Stimulated activated effector memory CD8-positive, alpha-beta T cell treated with anti-CD3 and anti-CD28 coated beads, Interleukin-12 subunit alpha, Interleukin-12 subunit beta, amount 100 ng/mL, for 72 hours (primary cell): ENCODE measurements around the gene GPR107.

Experiments used
- ATAC-seq: fragments of 150-1000 bp; cut with Tn5 transposase; 2 replicates; pipeline ENCODE4 v1.10.0; 2021
- DNase-seq, 2 donors: peaks; one replicate each; pipeline ENCODE4 v3.0.0; 2021 to 2022; ENCODE audit warnings: low spot score in 2 of 2
- H3K27ac Mint-ChIP-seq: one replicate; pipeline ENCODE4 v1.8.0; 2022; ENCODE audit warnings: mild to moderate bottlenecking, mixed read lengths
- H3K36me3 Mint-ChIP-seq: one replicate; pipeline ENCODE4 v1.8.0; 2022; ENCODE audit warnings: mild to moderate bottlenecking, mixed read lengths
- H3K4me1 Mint-ChIP-seq: one replicate; pipeline ENCODE4 v1.8.0; 2022; ENCODE audit warnings: mixed read lengths
- H3K4me3 Mint-ChIP-seq: one replicate; pipeline ENCODE4 v1.8.0; 2022; ENCODE audit warnings: mild to moderate bottlenecking, mixed read lengths
- H3K9me3 Mint-ChIP-seq: one replicate; pipeline ENCODE4 v1.8.0; 2022; ENCODE audit warnings: mixed read lengths

The GPR107 gene

GRCh38 chr9:130175355-130175754 lies 121.6 kb downstream of the GPR107 start:
- no peak for ATAC-seq
- no peak overlapping the region for H3K27ac Mint-ChIP-seq

DNA sequence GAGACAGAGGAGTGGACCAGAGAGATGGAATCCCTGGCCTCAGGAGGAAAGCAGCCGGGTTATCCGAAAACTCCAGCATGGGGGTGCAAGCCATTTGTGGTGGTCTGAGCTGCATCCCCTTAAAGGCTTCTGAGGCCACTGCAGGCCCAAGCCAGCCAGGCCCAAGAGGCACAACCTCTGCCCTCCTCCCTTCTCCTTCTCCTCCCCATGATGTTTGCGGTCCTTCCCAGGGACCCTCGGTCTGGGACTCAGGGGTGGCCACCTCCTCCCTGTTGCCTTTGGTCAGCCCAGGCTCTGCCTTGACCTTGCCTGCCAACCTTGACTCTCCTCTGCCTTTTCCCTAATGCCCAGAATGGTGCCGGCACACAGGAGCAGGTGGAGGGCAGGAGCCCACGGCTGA lies 123.1 kb downstream of the GPR107 start:
- DNase-seq (no peak), ATAC-seq (no peak)
- peak overlapping the region; percentile 26 for H3K27ac Mint-ChIP-seq
- no peak overlapping the region for H3K4me3 Mint-ChIP-seq
- peaks cover 20% of the 10 kb centered on the region for H3K4me1 Mint-ChIP-seq
- no peaks in the 10 kb centered on the region for H3K9me3 Mint-ChIP-seq
- peaks cover 20% of the 10 kb centered on the region for H3K36me3 Mint-ChIP-seq

More at GRCh38 chr9:130175355-130175754, 121.6 kb downstream of the GPR107 start:
- DNase-seq = no peak
- Mint-ChIP-seq H3K9me3 (no peaks in the 10 kb centered on the region), H3K4me3 (no peak overlapping the region), H3K36me3 (peaks cover 26% of the 10 kb centered on the region), H3K4me1 (peaks cover 27% of the 10 kb centered on the region)

GRCh38 chr9:130177898-130178805 lies 124.4 kb downstream of the GPR107 start:
- Mint-ChIP-seq H3K27ac (no peak overlapping the region), H3K36me3 (peaks cover 18% of the 10 kb centered on the region), H3K9me3 (no peaks in the 10 kb centered on the region), H3K4me1 (peaks cover 20% of the 10 kb centered on the region), H3K4me3 (no peak overlapping the region)
- no peak for DNase-seq
- no peak for ATAC-seq

DNA sequence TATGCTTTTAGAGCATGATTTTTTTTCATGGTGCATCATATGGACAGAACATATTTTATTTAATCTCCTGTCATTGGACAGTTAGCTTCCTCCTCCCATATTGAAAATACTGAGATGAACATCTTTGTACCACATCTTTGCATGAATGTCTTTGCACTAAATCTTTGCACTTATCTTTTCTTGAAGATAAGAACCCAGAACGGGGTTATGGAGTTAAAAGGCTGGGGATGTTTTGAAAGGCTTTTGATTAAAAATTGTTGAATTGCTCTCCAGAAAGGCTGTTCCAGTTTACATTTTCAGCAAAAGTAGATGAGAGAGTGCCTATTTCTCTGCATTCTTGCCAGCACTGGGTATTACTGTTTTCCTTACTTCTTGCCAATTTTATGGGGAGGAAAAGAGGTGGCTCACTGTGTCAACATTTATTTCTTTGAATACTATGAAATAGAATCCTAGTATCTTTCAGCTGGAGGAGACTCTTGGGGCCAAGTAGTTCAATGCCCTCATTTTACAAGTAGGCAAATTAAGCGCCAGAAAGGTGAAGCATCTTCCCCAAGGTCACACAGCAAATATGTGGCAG lies 125.7 kb downstream of the GPR107 start:
- Mint-ChIP-seq H3K36me3 (peaks cover 13% of the 10 kb centered on the region), H3K4me3 (no peak overlapping the region), H3K27ac (no peak overlapping the region), H3K9me3 (no peaks in the 10 kb centered on the region), H3K4me1 (peaks cover 16% of the 10 kb centered on the region)
- no peak for ATAC-seq
- no peak for DNase-seq

DNA sequence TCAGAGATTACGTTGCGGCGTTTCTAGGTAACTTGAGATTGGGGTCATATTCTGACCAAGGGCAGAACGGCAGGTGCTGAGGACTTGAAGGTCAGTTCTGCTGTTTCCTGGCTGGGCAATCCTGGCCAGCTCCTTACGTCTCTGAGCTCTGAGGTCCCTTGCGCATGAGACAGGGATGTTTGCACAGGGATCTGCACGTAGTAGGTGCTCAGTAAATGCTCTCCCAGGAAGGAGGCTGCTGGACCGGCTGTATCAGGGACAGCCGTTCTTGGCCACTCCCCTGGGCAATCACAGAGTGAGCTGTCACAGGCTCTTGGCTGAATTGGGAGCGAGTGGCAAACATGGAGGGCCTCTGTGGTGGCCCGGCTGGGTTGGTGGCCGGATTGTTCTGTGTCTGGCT lies 126.8 kb downstream of the GPR107 start:
- ATAC-seq (no peak), DNase-seq (no peak)
- Mint-ChIP-seq H3K4me3 (no peak overlapping the region), H3K36me3 (peaks cover 12% of the 10 kb centered on the region), H3K27ac (no peak overlapping the region), H3K4me1 (peaks cover 13% of the 10 kb centered on the region), H3K9me3 (no peaks in the 10 kb centered on the region)

GRCh38 chr9:130181678-130182380 lies 128.1 kb downstream of the GPR107 start:
- H3K4me1 Mint-ChIP-seq = peaks cover 24% of the 10 kb centered on the region
- no peak for ATAC-seq
- no peak overlapping the region for H3K4me3 Mint-ChIP-seq
- no peak overlapping the region for H3K27ac Mint-ChIP-seq
- no peak for DNase-seq
- H3K36me3 Mint-ChIP-seq = peaks cover 3% of the 10 kb centered on the region
- no peaks in the 10 kb centered on the region for H3K9me3 Mint-ChIP-seq

- no peak overlapping the region for H3K27ac Mint-ChIP-seq
- DNase-seq (no peak), ATAC-seq (no peak)
- H3K4me1 Mint-ChIP-seq = peaks cover 29% of the 10 kb centered on the region
- H3K9me3 Mint-ChIP-seq = no peaks in the 10 kb centered on the region
- no peaks in the 10 kb centered on the region for H3K36me3 Mint-ChIP-seq
- H3K4me3 Mint-ChIP-seq = no peak overlapping the region
These were observed 128.7 kb downstream of the GPR107 start for GRCh38 chr9:130182381-130182909.

DNA sequence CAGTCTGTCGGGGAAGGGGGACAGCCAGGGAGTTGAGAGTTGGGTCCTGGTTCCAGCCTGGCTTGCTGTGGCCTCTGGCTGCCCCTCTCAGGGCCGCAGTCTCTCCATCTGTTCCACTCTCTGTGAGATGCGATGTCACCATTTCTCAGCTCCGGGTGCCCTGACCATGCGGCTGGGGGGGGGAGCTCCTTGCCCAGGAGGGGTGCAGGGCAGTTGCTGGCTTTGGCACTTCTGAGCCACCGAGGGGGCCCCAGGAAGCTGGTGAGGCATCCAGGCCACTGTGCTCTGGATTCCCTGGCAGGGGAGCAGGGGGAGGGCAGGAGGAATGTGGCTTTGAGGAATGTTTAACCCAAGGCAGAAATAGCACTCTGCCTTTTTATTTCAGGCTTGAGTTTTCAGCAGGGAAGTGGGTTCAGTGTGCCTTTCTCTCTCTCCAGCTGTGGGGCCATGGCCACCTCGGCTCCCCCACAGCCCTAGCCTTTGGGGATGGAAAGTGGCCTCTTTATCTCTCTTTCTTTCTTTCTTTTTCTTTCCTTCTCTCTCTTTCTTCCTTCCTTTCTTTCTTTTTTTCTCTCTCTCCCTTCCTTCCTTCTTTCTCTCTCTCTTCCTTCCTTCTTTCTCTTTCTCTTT lies 129.5 kb downstream of the GPR107 start:
- H3K27ac Mint-ChIP-seq = peak overlapping the region; percentile 91

GRCh38 chr9:130185017-130185416 lies 131.3 kb downstream of the GPR107 start:
- Mint-ChIP-seq H3K36me3 (no peaks in the 10 kb centered on the region), H3K27ac (no peak overlapping the region), H3K4me1 (peaks cover 37% of the 10 kb centered on the region), H3K4me3 (no peak overlapping the region), H3K9me3 (no peaks in the 10 kb centered on the region)
- ATAC-seq = no peak
- no peak for DNase-seq

More for the DNA sequence above, 129.5 kb downstream of the GPR107 start:
- H3K4me1 Mint-ChIP-seq = peaks cover 37% of the 10 kb centered on the region
- no peak overlapping the region for H3K4me3 Mint-ChIP-seq
- no peaks in the 10 kb centered on the region for H3K9me3 Mint-ChIP-seq
- ATAC-seq = no peak
- no peaks in the 10 kb centered on the region for H3K36me3 Mint-ChIP-seq
- DNase-seq = no peak

DNA sequence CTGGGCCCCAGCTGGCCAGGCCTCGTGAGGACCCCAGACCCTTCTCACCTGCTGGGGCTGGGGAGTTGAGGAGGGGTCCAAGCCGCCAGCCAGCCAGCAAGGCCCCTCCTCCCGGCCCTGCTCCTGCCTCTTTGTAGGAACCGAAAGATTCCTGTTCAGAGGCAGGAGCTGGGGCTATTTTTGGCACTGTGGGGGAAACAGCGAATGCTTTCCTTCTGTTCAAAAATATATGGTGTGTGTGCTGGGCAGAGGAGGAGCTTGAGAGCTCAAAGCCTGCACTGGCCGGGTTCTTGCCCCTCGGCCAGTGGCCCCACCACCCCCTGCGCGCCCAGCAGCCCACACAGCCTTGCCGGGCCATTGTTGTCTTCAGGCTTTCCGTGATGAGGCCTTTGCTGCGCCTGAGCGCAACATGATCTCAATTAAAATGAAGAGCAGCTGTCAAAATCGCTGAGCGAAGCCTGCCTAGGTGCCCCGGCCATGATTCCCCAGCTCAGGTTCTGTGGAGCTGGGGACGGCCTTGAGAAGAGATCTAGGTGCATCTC lies 131.9 kb downstream of the GPR107 start:
- peaks cover 37% of the 10 kb centered on the region for H3K4me1 Mint-ChIP-seq
- DNase-seq (no peak), ATAC-seq (no peak)
- H3K4me3 Mint-ChIP-seq = no peak overlapping the region
- H3K9me3 Mint-ChIP-seq = no peaks in the 10 kb centered on the region
- H3K27ac Mint-ChIP-seq = no peak overlapping the region
- H3K36me3 Mint-ChIP-seq = no peaks in the 10 kb centered on the region

DNA sequence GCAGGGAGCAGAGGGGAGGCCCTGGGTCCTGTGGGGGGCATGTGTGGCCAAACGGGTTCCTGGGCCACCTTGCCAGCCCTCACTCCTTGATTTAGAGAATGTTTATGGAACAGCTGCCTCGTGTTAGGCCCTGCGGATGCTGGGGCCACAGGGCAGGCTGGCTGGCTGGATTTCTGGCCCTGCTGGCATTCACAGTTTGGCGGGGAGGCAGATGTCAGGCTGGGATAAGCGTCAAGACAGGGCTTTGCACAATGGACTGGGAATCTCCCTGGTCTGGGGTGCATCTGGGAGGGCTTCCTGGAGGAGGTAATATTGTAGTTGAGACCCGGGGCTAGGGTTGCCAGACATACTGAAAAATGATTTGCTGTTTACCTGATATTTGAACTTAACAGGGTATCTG lies 132.3 kb downstream of the GPR107 start:
- Mint-ChIP-seq H3K9me3 (no peaks in the 10 kb centered on the region), H3K36me3 (no peaks in the 10 kb centered on the region), H3K4me3 (no peak overlapping the region), H3K4me1 (peaks cover 37% of the 10 kb centered on the region), H3K27ac (no peak overlapping the region)
- DNase-seq = no peak
- ATAC-seq = no peak

DNA sequence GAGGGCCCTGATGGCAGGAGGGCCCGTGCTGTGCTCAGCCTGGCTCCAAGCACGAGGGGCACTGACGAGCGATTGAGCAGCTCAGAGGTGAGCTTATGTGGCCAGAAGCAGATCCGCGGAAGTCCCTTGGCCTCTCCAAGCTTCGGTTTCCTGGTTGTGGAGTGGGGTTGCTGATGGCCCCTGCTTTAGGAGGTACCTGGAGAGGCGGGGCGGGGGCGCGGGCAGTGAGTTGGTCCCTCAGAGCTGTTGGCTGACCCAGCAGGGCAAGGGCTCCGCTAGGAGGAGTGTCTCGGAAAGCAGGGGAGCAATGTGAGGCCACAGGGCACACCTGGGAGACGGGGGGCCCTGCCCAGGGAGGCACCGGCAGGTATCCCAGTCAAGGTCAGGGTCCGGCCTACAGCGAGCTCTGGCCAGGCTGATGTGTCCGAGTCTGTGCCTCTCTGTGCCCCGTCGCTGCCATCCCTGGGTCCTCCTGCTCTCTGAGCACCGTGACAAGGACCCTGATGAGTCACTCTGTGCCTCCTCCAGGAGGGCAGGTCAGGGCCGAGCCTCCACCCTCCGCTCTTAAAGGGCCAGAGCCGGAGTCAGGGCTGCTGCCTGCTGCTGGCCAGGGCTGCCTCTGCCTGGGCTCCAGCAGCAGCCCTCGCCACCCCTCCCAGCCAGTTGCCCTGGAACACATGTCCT lies 133.3 kb downstream of the GPR107 start:
- ATAC-seq (peak; percentile 77), DNase-seq (no peak)
- no peaks in the 10 kb centered on the region for H3K9me3 Mint-ChIP-seq
- H3K4me1 Mint-ChIP-seq = peaks cover 32% of the 10 kb centered on the region
- H3K27ac Mint-ChIP-seq = no peak overlapping the region
- H3K4me3 Mint-ChIP-seq = no peak overlapping the region
- no peaks in the 10 kb centered on the region for H3K36me3 Mint-ChIP-seq

DNA sequence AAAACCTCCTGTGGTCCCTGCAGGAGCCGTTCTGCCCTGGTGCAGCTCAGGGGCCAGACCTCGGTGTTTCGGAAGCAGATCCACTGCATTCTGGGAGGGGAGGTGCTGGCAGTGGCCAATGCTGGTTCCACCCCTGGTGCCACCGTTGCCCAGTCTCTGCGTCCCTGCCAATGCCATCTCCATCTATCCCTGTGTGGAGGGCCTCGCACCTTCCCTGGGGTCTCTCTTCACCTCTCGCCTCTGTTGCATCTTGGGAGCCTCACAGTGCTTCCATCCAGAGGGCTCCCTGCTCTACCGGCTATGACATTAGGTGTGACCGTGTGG lies 133.8 kb downstream of the GPR107 start:
- Mint-ChIP-seq H3K36me3 (no peaks in the 10 kb centered on the region), H3K27ac (no peak overlapping the region), H3K4me3 (no peak overlapping the region), H3K4me1 (peaks cover 32% of the 10 kb centered on the region), H3K9me3 (no peaks in the 10 kb centered on the region)
- DNase-seq (no peak), ATAC-seq (no peak)

DNA sequence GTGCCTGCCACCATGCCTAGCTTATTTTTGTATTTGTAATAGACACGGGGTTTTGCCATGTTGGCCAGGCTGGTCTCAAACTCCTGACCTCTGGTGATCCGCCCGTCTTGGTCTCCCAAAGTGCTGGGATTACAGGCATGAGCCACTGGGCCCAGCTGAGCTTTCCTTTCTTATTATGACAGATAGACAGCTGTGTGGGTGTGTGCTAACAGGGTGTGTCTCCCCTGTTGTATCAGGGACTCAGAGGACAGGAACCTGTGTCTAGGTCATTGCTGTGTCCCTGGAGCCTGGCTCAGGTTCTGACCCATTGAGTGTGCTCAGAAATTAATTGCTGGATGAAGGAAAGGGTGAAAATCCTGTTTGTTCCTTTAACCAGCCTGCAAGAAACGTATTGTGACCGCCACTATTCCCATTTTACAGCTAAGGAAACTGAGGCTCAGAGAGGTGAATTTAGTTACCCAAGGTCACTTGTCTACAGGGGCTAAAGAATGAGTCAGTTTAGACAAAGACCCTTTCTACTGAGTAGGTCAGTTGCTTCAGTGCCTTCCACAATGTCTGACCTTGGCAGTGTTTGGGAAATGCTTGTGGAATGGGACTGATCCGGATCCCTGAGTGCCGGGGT lies 135.3 kb downstream of the GPR107 start:
- Mint-ChIP-seq H3K4me1 (peaks cover 24% of the 10 kb centered on the region), H3K36me3 (no peaks in the 10 kb centered on the region), H3K27ac (no peak overlapping the region), H3K4me3 (no peak overlapping the region), H3K9me3 (no peaks in the 10 kb centered on the region)
- no peak for DNase-seq
- no peak for ATAC-seq
